HTERT RPE-1 (cell line): ENCODE results near the gene SPATA25.

Experiments
- in situ Hi-C: fragments of 300-500 bp; cut with MboI; formaldehyde crosslinking; loops from 4 replicates; pipeline ENCODE4 v1.14.3; 2020; ENCODE audit warnings: low sequenced_read_pairs

The SPATA25 gene

GRCh38 chr20:45867136-45867818 lies 20.1 kb downstream of the SPATA25 start:
- in situ Hi-C loops = no loop called here

GRCh38 chr20:45866454-45866853 lies 21.0 kb downstream of the SPATA25 start:
- in situ Hi-C loops = no loop called here

DNA sequence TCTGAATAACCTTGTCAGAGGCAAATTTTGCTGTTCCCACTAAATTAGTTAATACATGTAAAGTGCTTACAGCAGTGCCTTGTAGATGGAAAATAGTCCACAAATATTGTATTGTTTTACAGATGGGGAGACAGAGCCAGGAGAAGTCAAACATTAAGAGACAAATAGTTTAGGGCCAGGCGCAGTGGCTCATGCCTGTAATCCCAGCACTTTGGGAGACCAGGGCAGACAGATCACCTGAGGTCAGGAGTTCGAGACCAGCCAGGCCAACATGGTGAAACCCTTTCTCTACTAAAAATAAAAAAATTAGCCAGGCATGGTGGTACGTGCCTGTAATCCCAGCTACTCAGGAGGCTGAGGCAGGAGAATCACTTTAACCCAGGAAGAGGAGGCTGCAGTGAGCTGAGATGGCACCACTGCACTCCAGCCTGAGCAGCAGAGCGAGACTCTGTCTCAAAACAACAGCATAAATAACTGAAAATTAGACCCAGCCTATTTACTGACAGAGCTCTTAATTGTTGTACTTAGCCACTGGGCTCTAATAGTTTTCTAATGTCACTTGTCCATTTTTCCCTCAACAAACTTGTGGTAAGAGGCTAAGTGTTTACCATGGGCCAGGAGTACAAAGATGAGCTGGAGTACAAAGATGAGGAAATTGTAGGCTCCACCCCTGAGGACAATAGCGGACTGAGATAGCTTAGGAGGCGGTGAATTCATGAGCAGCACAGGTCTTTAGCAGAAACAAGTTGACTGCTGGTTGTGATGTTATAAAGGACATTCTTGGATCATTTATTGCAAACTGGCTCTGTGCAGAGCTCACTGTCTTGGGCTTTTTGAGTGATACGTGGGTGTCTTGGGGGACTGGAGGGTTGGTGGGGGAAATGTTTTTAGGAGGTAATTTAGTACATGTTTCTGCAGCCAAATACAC lies 23.6 kb downstream of the SPATA25 start:
- in situ Hi-C loops = no loop called here

DNA sequence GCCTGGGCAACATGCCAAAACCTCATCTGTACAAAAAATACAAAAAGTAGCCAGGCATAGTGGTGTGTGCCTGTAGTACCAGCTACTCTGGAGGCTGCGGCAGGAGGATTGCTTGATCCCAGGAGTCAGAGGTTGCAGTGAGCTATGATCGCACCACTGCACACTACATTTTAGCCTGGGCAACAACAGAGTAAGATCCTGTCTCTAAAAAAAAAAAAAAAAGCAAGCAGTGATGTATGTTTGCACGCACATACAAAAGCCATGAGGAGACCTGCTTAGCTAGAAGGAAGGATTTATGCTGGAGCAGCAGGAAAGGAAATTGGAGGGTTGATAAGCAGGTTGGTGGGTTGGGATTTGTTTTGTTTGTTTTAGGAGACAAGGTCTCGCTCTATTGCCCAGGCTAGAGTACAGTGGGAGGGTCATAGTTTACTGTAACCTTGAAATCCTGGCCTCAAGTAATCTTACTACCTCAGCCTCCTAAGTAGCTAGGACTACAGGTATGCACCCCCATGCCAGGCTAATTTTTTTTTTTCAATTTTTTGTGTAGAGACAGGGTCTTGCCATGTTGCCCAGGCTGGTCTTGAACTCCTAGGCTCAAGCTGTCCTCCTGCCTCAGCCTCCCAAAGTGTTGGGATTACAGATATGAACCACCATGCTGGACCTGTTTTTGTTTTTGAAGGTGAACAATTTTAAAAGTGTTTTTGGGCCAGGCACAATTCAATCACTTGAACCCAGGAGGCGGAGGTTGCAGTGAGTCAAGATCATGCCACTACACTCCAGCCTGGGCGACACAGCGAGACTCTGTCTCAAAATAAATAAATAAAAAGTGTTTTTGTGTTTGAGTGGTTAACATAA lies 26.0 kb downstream of the SPATA25 start:
- in situ Hi-C loops = no loop called here

DNA sequence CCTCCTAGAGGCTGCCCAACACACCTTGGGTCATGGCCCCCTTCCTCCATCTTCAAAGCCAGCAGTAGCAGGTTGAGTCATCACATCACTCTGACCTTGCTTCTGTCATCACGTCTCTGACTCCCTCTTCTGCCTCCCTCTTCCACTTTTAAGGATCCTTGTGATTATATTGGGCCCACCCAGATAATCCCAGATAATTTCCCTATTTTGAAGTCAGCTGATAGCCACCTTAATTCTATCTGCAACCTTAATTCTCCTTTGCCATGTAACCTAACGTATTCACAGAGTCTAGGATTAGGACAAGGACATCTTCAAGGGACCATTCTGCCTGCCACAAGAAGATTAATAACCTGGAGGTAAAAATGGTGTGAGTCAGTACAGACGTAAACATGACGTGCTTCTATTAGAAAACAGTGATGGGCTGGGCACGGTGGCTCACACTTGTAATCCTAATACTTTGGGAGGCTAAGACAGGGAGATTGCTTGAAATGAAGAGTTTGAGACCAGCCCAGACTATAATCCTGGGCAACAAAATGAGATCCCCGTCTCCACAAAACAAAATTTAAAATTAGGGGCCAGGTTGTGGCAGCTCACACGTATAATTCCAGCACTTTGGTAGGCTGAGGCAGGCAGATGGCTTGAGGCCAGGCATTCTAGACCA lies 26.7 kb downstream of the SPATA25 start:
- in situ Hi-C loops = no loop called here

GRCh38 chr20:45859916-45860315 lies 27.5 kb downstream of the SPATA25 start:
- in situ Hi-C loops = no loop called here

DNA sequence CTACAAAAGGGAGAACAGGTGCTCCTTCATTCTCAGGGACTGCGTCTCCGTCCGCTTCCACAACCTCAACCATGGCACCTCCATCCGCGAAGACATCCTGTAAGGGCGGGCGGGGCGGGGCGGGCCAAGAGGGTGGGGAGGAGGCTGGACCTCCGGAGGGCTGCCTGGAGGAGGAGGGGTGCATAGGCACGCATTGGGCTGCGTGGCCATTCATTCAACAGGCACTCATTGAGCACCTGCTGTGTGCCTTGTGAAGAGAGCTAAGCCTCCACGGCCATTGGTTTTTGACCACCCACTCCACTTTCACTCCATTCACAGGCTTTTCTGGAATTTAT lies 29.6 kb downstream of the SPATA25 start:
- in situ Hi-C loops = no loop called here

DNA sequence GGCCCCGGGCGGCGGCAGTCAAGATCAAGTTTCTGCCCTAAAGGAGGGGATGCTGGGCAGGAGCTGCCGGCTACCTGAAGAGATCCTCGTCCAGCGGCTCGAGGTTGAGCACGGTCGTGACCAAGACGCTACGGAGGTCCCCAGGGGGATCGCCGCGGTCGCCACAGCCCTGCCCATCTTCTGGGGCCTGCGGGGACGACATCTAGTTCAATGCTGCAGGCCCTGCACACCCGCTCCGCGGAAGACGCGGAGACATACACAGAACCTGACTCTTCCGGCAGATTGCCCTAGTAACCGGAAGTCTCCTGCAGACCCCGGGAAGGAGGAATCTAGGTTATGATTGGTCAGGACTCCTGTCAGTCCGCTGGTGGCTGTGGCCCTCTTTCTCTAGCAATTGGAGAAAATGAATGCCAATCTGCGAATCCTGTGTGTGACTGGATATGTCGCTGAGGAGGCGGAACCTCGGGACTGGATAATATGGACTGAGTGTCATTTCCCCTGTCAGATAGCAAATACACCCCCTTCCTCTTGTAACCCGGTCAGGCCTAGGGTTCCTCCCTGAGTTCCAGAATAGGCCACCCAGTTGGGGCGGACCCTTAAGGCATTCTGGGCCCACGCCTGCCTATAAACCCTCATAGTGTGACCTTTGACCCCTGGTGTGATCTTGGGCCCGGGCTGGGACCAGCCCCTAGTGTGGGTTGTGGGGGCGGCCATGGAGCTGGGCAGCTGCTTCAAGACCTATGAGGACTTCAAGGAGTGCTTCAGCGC lies 30.1 kb downstream of the SPATA25 start, which contains the start of the genes ACOT8 and ZSWIM3:
ACOT8 (minus strand) TSS at position 279 of the 768 bp plus-strand sequence; CDS start at position 202, 77 bp downstream.
ZSWIM3 (plus strand) TSS at position 501 of the 768 bp plus-strand sequence; CDS start at position 713, 212 bp downstream.
- in situ Hi-C loops = no loop called here

DNA sequence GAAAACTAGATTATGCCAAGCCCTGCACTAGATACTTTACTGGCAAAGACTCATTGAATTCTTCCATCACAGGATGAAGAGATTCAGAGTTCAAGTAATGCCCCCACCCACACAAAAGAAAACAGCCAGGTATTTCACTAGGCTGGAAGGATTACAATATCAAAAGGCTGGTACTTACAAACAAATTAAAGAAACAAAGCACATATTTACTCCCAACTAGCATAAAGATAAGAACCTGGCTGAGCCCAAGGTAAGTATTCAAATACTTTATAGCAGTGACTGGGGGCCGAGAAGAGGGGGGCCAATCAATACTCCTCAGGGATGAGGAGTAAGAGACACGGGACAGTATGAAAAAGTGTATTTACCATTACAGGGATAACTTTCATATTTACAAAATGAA lies 33.9 kb downstream of the SPATA25 start:
- in situ Hi-C loops = no loop called here

- in situ Hi-C loops = no loop called here
Observed at GRCh38 chr20:45852326-45852725, 35.1 kb downstream of the SPATA25 start.

GRCh38 chr20:45851501-45851900 lies 35.9 kb downstream of the SPATA25 start:
- in situ Hi-C loops = no loop called here

DNA sequence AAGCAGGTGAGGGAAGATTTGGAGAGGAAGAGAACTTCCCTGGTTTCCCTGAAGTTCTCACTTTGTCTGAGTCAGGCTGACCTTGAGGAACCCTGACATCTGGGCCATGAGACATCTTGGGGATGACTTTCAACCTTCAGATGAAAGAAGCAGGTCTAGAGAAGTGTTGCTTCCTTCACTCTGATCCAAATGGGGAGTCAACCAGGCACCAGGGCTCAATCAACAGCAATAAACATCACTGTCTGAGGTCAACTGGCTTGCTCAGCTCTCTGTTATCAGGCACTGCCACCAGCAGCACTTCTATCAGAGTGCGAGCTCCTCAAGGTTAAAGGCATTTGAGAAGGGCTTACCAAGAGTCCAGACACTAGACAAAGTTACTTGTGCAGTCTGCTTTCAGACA lies 36.5 kb downstream of the SPATA25 start:
- in situ Hi-C loops = no loop called here

DNA sequence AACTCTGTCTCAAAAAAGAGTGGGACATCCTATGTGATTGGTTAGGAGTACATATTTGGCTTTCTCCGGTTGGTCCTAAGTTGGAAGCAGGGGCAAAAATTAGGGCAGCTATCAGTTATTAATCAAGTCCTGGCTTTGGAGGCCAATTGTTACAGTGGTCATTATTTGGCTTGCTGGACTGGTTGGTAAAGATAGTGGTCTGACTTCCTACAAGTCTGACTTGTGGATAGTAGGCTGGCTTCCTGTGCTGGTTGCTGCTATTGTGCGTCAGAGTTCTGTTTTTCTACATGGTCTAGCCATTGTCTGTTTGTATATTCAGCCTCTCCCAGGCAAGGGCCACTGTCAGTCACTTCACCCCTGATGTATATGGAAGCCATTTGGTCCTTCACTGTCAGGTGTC lies 37.2 kb downstream of the SPATA25 start:
- in situ Hi-C loops = no loop called here

DNA sequence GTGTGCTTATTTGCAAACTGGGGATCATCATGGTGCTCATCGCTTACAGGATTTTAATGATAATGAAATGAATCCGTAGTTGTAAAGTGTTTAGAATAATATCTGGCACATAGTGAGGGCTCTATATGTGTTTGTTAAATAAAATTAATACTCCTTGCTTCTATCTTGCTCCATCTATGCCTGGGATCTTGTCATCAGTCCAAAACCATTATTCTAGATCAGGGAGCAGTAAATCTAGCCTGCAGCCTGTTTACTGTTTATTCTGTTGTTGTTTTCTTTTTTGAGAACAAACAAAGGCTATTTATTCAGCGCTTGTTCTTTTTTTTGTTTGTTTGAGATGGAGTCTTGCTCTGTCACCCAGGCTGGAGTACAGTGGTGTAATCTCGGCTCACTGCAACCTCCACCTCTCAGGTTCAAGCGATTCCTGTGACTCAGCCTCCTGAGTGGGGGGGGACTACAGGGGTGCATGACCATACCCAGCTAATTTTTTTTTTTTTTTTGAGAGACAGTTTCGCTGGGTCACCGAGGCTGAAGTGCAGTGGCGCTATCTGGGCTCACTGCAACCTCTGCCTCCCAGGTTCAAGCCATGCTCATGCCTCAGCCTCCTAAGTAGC lies 38.3 kb downstream of the SPATA25 start:
- in situ Hi-C loops = no loop called here

- in situ Hi-C loops = no loop called here
Observed at GRCh38 chr20:45848421-45848820, 39.0 kb downstream of the SPATA25 start.

DNA sequence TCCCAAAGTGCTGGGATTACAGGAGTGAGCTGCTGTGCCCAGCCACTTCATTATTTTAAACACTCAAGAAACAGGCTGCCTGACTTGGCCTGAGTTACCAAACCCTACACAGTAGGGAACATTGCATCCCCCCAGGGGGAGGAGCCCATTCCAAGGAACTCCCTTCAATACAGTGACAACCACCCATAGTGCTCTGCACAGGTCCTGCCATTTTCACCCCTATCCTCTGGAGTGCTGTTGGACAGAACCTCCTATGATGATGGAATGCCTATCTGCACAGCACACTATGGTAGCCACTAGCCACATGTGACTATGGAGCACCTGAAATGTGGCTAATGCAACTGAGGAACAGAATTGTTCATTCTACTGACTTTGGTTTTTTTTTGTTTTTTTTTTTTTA lies 42.0 kb downstream of the SPATA25 start:
- in situ Hi-C loops = no loop called here

- in situ Hi-C loops = no loop called here
Observed at GRCh38 chr20:45843506-45843905, 43.9 kb downstream of the SPATA25 start.

- in situ Hi-C loops = no loop called here
Observed at GRCh38 chr20:45842169-45842812, 45.1 kb downstream of the SPATA25 start.
